SK-N-MC (cell line): Measurements from ENCODE around the gene RCOR3.
"Not testable (repeated sequence)": the region's sequence is repeated elsewhere in the genome, so short reads cannot be mapped to it uniquely, and the experiment has no call there.

ENCODE experiments used
- EZH2 ChIP-seq: fragments of 200-600 bp; sonication (generic); IDR thresholded peaks from one replicate; pipeline ENCODE4 v1.6.1; 2017; ENCODE audit warnings: antibody characterized with exemption
- FOXP2 ChIP-seq: optimal IDR thresholded peaks from 2 replicates; pipeline ENCODE3; 2011; ENCODE audit warnings: mild to moderate bottlenecking, moderate library complexity; ENCODE audit not compliant: insufficient read depth; ENCODE audit errors: extremely low read length, control extremely low read depth
- POLR2AphosphoS5 ChIP-seq: IDR thresholded peaks from 2 replicates; pipeline ENCODE4 v1.6.1; 2012; ENCODE audit warnings: mild to moderate bottlenecking, low read depth, low read length, borderline replicate concordance

DNA sequence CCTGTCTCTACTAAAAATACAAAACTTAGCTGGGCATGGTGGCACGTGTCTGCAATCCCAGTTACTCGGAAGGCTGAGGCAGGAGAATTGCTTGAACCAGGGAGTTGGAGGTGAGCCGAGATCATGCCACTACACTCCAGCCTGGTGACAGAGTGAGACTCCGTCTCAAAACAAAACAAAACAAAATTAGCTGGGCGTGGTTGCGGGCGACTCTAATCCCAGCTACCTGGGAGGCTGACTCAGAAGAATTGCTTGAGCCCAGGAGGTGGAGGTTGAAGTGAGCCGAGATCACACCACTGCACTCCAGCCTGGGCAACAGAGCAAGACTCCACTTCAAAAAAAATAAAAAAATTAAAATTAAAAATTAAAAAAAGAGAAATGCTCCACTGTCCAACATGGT, 18.6 kb upstream of the RCOR3 start:
- not testable (repeated sequence) for TF ChIP-seq FOXP2, POLR2AphosphoS5, EZH2
